ENCODE data around the gene WDR18.
"Not testable (repeated sequence)": the region's sequence is repeated elsewhere in the genome, so short reads cannot be mapped to it uniquely, and the experiment has no call there.

The WDR18 gene

GRCh38 chr19:950352-951066 is 33.6 kb upstream of the WDR18 start:
- no peak for DNase-seq (ENCODE audit: low spot score)

- DNase-seq (ENCODE audit: low spot score) = no peak
These were observed 32.0 kb upstream of the WDR18 start for GRCh38 chr19:952049-952679.

- DNase-seq (ENCODE audit: low spot score) = peak; percentile 93
These were observed 31.3 kb upstream of the WDR18 start for GRCh38 chr19:952680-953444.

- DNase-seq (ENCODE audit: low spot score) = no peak
These were observed 30.5 kb upstream of the WDR18 start for GRCh38 chr19:953445-954271.

- DNase-seq (ENCODE audit: low spot score) = no peak
These were observed 29.9 kb upstream of the WDR18 start for GRCh38 chr19:954272-954671.

- peak; percentile 77 for DNase-seq (ENCODE audit: low spot score)
These were observed 29.3 kb upstream of the WDR18 start for GRCh38 chr19:954672-955494.

GRCh38 chr19:955803-956765 is 28.1 kb upstream of the WDR18 start:
- DNase-seq (ENCODE audit: low spot score) = no peak

GRCh38 chr19:956766-957440 is 27.2 kb upstream of the WDR18 start:
- no peak for DNase-seq (ENCODE audit: low spot score)

- not testable (repeated sequence) for DNase-seq (ENCODE audit: low spot score)
These were observed 26.6 kb upstream of the WDR18 start for GRCh38 chr19:957578-957977.

- DNase-seq (ENCODE audit: low spot score) = no peak
These were observed 24.9 kb upstream of the WDR18 start for GRCh38 chr19:958967-959855.

GRCh38 chr19:960020-960419 is 24.1 kb upstream of the WDR18 start:
- no peak for DNase-seq (ENCODE audit: low spot score)

- DNase-seq (ENCODE audit: low spot score) = no peak
These were observed 23.6 kb upstream of the WDR18 start for GRCh38 chr19:960601-960938.

GRCh38 chr19:961866-962620 is 22.1 kb upstream of the WDR18 start:
- peak; percentile 70 for DNase-seq (ENCODE audit: low spot score)

GRCh38 chr19:962683-963400 is 21.3 kb upstream of the WDR18 start:
- no peak for DNase-seq (ENCODE audit: low spot score)

GRCh38 chr19:963486-963951 is 20.6 kb upstream of the WDR18 start:
- DNase-seq (ENCODE audit: low spot score) = no peak

GRCh38 chr19:964116-964520 is 20.0 kb upstream of the WDR18 start:
- no peak for DNase-seq (ENCODE audit: low spot score)
